CD4-positive, alpha-beta T cell treated with Interferon alpha-2 for 1 hour (primary cell): ENCODE measurements around the gene NOSIP.

ENCODE experiments used
- DNase-seq, 2 donors: peaks; one replicate each; pipeline ENCODE4 v3.0.0-alpha.2; 2020 to 2022

The NOSIP gene

GRCh38 chr19:49594157-49594992, 14.0 kb upstream of the NOSIP start:
- no peak for DNase-seq

GRCh38 chr19:49593233-49594113, 13.1 kb upstream of the NOSIP start:
- DNase-seq, result peak; percentile 91 to 95

- peak in 1 of 2 donors; percentile 10 for DNase-seq
Observed at GRCh38 chr19:49592486-49593232, 12.3 kb upstream of the NOSIP start.

- DNase-seq, result peak in 1 of 2 donors; percentile 52
Observed at GRCh38 chr19:49591731-49592485, 11.6 kb upstream of the NOSIP start.

GRCh38 chr19:49590971-49591730, 10.8 kb upstream of the NOSIP start, which contains the start of gene PRR12:
TSS of gene PRR12 (plus strand) at chr19:49591182. CDS start at chr19:49591655, 473 bp downstream.
- DNase-seq, result peak; percentile 75 to 86

GRCh38 chr19:49590071-49590970, 10.0 kb upstream of the NOSIP start:
- DNase-seq, result peak; percentile 98 to 99

- DNase-seq, result no peak
Observed at GRCh38 chr19:49589502-49589905, 9.1 kb upstream of the NOSIP start.

- DNase-seq, result peak in 1 of 2 donors; percentile 37
Observed at GRCh38 chr19:49588365-49589122, 8.2 kb upstream of the NOSIP start.

GRCh38 chr19:49587227-49587626, 6.9 kb upstream of the NOSIP start:
- DNase-seq, result no peak

GRCh38 chr19:49585023-49585422, 4.7 kb upstream of the NOSIP start:
- DNase-seq, result no peak

GRCh38 chr19:49583239-49583638, 2.9 kb upstream of the NOSIP start:
- no peak for DNase-seq

GRCh38 chr19:49581007-49581508, 702 bp upstream of the NOSIP start, which contains the start of gene PRRG2:
TSS of gene PRRG2 (plus strand) at chr19:49581316. CDS start at chr19:49583220, 1,904 bp downstream.
- no peak for DNase-seq

GRCh38 chr19:49579947-49580263, 451 bp downstream of the NOSIP start:
- no peak for DNase-seq

- no peak for DNase-seq
Observed at GRCh38 chr19:49579193-49579592, 1.2 kb downstream of the NOSIP start.

GRCh38 chr19:49574206-49574755, 6.1 kb downstream of the NOSIP start:
- no peak for DNase-seq

- DNase-seq, result no peak
Observed at GRCh38 chr19:49573425-49573824, 6.9 kb downstream of the NOSIP start.

GRCh38 chr19:49573009-49573408, 7.3 kb downstream of the NOSIP start:
- no peak for DNase-seq

- DNase-seq, result peak; percentile 35 to 65
Observed at GRCh38 chr19:49570997-49571676, 9.2 kb downstream of the NOSIP start.
